OCI-M2 (cell line): ENCODE measurements around the gene ST14.

ENCODE experiments used
- DNase-seq: peaks from one replicate; lab custom pipeline; 2025; ENCODE audit not compliant: unreplicated experiment; lab: John Stamatoyannopoulos, UW

The ST14 gene

DNA sequence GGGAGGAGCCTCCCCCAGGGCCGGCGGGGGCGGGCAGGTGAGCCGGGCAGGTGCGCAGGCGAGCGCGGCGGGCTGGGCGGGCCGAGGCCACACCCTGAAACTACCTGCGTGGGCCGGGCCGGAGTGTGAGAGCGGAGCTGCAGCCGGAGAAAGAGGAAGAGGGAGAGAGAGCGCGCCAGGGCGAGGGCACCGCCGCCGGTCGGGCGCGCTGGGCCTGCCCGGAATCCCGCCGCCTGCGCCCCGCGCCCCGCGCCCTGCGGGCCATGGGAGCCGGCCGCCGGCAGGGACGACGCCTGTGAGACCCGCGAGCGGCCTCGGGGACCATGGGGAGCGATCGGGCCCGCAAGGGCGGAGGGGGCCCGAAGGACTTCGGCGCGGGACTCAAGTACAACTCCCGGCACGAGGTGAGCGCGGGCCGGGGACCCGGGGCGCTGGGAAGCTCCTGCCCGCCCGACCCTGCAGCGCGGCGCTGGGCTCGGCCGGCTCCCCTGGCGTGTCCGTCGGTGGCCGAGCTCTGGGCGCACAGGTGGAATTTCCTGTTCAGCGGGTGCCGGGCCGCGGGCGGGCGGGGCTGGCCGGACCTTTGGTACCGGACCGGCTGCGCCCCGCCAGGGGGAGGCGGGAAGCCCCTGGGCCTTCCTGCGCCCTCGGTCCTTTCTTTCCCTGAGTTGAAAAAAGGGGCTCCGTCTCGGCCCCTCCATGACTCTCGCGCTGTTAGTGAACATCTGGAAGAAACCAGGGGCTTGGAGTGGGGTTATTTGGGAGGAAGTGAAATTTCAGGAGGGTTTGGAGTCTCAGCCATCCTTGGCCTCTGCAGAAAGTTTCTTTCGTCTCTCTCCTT is at the start of gene ST14:
Gene ST14 (plus strand): TSS at position 126 of the 841 bp plus-strand sequence. CDS start 198 bp downstream, at position 324.
- no peak for DNase-seq

DNA sequence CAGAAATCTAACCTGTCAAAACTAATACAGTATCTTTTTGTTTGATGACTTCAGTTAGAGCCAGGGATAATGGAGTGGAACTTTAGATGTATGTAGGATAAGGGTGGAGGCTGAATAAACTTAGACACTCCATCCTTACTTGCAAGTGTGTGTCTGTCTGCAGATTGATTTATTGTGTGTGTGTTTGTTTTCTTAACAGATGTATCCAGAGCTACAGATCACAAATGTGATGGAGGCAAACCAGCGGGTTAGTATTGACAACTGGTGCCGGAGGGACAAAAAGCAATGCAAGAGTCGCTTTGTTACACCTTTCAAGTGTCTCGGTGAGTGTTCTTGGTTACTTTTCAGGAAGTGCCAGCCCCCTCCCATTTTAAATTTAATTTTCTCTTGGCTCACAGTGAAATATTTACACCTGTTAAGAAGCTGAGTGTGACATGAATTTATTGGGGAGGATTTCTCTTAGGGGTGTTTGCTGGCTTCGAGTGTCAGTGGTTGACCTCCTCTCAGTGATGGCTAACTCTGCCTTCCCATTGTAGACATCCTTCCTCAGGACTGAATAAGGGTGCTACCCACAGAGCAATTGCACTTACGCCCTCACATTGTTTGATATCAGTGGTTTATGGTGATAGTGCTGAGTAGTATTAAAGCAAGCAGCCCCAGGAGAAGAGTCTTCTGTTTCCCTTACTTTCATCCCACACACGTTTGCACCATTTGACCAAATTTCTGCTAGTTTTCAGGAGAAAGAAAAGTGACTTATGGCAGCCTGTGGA is 49.1 kb upstream of the ST14 start:
- DNase-seq: no peak

DNA sequence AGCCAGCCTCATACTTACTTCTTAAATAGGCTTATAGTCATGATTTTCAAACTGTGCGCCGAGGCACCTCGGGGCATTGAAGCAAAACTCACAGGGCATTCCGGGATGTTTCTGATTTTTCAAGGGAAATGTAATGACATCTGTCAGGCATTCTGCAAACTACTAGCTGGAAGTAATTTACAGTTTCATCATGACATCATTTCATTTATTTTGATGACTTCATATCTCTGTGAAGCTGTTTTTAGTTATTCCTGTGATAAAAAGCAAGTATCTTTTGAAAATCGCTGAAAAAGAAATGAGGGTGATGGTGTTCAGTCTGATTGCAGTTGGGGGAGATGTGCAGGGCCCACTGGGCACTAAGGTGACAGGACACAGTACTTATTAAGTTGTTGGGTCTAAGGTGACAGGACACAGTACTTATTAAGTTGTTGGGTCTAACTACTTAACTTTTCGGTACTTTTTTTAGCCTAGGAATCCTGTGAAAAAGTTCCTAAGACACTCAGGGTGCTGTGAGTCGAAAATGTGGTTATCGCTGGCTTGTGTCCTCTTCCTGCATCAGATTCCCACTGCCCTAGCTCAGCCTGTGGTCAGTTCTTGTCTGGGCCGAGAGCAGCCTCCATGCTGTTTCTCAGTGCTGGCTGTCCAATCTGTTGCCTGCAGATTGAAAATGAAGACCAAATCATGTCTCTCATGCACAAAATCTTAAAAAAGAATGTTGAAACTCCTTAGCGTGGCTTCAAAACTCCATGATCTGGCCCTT is 47.3 kb upstream of the ST14 start:
- DNase-seq: no peak

DNA sequence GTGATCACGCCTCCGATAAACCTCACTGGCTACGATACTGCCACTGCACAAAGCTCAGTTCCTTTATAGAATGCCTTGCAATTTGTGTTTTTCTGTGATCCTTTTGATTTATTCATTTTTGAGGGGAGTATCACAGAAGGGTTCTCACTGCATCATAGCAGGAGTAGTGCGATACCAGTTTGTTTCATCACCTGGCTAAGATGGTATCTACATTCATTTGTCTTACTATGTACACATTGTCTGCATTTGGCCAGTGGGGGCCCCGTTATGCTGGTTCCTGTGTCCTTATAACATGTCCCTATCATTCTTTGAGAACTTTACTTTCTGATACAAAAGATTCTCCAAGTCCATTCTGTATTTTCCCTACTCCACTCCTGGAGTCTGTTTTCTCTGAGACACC is 45.3 kb upstream of the ST14 start:
- DNase-seq: no peak

DNA sequence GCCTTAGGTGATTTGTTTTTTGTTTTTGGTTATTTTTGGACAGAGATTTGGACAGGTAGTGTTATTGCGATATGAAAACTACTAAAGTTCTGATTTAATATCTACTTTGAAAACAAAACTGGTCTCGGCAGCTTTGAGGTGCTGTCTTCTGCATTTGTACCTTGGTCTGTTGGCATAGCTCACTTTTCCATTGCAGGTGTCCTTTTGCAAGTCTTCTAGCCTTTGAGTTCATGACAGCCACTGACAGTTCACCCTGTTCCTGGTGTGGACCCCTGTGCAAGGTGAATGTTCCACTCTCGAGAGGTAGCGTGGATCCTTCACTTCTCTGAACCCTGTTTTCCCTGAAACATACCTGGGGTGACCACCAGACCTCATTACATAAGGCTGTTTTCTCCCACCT is 44.9 kb upstream of the ST14 start:
- DNase-seq: no peak

DNA sequence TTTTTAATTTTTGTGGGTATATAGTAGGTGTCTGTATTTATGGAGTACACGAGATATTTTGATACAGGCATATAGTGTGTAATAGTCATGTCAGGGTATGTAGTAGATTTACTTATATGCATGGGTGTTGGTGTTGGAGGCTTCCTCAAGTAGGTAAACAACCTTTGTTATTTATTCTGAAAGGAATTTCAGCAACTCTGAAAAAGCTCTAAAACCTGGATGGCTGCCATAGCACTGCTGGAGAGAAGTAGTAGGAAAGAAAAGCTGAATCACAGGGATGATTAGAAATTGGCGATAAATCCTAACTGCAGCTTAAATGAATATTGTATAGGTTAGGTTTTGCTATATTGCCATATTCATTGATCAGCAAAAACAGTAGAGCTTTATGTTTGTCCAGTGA is 44.4 kb upstream of the ST14 start:
- DNase-seq: no peak

DNA sequence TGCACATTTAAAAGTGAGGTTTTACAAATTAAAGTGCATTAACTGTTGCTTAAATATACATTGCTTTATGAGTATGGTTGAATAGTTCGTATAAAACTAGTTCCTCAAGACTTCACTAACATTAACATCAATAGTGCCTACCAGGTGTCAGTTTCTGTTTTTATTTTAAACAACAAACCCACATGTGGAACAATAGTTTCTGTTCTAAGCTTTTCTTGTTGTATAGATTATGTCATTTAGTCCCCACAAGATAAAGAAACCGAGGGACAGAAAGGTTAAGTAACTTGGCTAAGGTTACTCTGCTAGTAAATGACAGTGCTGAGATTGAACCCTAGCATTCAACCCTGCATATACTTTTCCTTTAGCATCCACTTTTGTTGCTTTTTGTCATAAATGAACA is 41.4 kb upstream of the ST14 start:
- no peak for DNase-seq

DNA sequence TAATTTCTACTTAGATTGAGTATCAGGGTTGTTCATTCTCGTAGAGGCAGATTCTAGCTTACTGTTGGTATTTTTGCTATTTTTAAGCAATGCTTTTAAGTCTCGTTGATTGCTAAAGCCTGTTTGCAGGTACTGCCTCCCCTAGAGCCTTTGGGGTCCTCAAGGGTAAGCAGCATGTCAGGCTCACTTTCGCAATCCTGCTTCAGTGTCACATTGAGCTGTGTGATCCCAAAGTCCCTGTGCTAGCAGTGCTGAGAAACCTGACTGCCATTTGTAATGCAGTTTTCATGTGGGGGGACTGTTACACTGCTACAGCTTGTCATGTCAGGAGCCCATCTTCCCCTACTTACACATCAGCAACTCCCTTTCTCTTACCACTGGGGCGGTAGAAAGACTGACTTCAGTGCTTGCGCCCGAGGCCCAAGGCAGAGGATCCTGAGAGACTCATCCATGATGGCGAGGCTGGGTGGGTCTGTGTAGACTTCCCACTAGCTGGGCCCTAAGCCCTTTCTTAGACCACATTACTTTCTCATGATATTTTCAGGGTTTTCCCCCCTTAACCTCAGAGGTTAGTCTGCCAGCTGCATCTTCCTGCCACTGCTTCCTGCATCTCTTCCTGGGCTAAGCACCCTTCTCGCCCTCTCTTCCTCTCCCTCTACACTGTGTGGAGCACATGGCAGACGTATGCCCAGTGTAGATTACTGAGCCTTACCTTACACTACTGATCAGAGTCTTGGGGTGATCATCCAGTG is 40.8 kb upstream of the ST14 start:
- no peak for DNase-seq

DNA sequence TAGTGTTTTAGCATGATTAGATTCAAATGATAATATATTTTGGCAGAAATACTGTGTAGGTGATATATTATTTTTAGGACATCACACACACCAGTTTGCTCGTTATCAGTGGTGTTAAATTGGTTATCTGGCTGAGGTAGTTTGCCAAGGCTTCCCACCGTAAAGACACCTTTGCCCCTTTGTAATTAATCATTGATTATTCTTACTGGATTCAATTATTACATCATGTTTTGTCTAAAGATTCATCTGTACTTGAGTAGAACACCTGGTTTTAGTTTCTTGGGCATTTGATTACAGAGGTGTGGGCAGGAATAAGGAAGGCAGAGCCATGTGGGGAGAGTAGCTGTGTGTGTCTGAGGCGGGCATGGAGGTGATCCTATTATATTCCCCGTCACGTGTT is 39.5 kb upstream of the ST14 start:
- DNase-seq: no peak

DNA sequence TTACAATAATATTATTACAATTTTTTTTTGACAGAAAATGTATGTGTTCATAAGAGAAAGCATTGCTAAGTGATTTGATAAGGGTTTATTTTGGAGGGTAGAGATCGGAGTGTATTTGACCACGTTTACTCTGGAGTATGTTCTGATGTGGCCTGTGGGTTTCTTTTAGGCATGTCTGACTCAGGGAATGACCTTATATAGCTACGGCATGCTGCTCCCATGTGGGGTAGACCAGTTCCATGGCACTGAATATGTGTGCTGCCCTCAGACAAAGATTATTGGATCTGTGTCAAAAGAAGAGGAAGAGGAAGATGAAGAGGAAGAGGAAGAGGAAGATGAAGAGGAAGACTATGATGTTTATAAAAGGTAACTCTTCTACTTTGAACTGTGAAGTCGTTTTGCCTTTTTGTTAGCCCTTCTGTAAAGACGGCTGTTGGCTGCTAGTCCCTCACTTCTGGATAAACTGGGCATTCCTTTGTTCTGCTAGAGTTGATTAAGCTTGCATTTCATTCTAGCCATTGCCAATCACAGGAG is 38.1 kb upstream of the ST14 start:
- DNase-seq: no peak

DNA sequence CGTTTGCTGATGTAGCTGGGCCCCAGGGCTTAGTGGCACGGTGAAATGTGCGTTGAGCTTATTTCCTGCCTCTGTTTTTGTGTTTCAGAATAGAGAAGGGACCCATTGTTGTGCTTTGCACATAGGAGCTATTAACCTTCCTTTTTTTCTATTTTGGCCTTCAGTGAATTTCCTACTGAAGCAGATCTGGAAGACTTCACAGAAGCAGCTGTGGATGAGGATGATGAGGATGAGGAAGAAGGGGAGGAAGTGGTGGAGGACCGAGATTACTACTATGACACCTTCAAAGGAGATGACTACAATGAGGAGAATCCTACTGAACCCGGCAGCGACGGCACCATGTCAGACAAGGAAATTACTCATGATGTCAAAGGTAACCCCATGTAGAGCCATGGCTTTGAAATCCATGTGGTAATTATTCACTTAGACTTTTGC is 37.4 kb upstream of the ST14 start:
- no peak for DNase-seq

DNA sequence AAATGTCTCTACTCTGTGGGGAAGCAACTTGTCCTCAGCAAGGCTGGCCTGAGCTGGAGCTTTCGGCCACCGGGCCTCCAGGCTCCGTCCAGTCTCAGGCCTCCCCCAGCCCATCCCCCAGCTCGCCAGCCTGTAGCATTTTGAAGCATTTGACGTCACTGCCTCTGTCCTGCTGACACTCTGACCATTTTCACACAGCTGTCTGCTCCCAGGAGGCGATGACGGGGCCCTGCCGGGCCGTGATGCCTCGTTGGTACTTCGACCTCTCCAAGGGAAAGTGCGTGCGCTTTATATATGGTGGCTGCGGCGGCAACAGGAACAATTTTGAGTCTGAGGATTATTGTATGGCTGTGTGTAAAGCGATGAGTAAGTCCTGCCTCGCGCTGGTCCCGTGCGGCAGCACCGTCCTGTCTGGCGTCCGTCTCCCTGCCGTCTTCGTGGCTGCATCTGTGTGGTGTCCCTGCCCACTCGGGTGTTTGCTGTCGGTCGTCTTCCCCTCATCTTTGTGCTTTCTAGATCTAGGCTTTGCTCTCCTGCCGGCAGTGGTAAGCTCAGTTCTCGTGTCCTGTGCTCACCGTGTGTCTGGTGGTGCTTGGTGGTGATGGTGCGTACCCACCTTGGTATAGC is 36.1 kb upstream of the ST14 start:
- DNase-seq: no peak

DNA sequence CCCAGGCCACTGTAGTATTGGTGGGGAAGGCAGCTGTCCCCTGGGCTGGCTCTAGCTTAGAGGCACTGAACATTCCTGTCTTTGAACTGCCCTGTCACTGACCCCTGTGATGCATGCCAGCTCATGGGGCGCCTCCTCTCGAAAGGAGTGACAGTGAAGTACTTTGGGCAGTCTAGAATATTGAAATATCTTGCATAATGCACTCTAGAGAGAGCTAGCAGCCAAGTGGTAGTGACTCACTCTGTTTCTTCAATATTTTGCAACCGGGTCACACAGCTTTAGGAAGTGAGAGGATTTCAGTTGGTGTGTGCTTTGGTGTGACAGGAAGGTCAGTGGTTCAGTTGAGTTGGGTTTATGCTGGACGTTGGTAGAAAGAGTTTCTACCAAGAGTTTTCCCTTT is 35.5 kb upstream of the ST14 start:
- DNase-seq: no peak

DNA sequence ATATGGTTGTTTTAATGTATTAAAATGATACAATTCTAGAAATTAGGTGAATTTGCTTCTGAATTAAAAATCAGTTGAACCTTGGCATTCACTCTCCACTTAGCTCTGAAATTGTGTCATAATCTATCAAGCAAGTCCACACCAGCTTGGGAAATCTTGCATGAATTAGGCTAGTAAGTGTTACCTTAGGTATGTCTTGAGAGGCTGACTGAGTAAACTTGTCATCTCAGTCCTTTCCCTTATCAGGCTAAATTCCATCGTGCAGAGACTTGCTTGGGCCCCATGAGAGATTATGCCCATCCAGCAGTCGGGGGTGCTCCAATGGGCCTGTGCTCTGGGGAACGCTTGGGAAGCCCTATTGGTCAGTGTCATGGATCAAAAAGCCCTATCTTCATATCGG is 33.9 kb upstream of the ST14 start:
- no peak for DNase-seq

DNA sequence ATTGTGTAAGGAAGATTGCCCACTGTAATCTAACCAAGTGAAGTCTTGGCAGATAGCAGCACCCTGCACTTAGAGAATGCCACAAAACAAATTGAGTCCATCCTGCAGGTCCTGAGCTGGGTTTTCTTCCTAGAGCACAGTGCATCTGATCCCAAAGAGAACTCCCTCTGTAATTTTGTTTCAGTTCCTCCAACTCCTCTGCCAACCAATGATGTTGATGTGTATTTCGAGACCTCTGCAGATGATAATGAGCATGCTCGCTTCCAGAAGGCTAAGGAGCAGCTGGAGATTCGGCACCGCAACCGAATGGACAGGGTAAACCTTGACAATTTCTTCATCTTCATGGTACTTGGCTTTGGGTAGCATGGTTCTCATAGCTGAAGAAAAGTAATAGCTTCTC is 33.1 kb upstream of the ST14 start:
- DNase-seq: no peak

DNA sequence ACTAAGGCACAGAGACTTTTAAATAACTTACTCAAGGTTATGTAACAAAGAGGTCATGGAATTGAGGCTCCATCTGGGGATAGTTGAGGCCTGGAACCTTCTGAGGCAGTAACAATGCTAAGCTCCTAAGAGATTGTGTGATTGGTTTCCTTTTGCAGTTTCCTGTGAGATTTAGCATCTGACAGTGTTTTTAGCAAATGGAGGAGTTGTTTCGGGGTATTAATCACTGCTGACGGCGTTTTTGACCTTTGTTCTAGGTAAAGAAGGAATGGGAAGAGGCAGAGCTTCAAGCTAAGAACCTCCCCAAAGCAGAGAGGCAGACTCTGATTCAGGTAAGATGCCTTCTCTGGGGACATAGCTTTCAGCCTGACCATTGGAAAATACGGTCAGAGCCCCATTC is 32.1 kb upstream of the ST14 start:
- no peak for DNase-seq

DNA sequence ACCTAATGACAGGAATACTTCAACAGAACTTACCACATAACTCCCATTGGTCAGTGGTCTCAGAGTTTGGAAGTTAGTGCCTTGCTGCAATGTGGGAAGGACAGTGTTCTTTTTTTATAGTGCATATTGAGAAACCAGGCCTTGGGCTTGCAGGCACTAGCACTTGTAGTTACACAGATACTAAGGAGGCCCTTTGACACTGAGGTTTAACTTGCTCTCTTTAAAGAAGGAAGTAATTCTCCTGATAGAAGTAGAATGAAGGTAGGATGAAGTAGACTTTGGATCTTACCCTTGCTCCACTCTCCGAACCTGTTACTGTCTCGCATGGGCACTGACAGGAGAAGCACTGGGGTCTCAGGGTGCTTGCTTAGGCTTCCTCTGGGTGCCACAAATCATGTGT is 31.0 kb upstream of the ST14 start:
- no peak for DNase-seq

DNA sequence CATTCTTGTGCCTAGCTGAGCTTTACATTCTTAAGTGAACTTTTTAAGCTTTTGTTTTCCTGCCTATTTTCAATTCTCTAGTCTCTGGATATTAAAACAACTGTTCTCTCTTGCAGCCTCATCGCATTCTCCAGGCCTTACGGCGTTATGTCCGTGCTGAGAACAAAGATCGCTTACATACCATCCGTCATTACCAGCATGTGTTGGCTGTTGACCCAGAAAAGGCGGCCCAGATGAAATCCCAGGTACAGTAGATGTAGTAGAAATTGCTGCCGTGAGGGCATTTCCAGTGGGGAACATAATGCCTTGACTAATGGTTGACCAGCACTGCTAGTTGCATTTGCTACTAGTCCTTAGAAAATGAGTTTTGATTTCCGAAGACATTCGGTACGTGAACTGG is 29.7 kb upstream of the ST14 start:
- DNase-seq: no peak

DNA sequence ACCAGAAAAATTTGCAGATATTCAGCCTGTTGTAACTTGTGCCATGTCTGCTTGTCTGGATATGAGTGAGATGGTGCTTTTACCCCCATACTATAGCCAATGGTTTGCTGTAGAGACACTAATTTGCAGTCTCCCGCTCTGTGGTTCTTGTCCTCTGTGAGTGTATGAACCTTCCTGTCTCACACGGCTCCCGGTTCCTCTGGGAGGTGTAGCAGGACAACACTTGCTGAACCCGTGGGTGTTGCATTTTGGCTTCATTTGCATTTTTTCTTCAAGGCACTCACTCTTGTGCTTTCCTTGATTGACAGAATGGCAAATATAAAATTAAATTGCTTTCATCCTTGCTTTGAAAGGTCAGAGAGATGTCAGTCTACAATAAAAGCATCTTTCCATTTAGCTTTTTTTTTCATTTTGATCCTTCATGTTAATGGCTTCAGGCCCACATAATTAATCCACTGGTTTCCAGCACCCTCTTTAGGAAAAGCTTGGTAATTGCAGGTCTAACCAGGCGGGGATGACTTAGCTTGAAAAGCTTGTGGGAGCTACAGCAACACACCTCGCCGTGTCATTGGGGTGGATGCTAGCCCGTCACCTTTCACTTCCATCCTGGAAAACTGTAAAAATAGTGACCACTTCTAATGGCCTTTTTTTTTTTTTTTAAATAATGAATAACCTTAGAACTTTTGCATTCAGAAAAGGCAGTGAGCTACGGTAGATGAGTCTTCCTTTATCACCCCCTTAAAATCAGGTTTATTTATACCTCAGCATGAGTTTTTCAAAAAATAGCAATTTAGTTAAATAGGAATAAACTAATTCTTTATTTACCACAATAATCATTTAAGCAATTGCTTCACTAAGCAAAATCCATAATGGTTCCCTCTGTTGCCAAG is 27.4 kb upstream of the ST14 start:
- DNase-seq: no peak
